ENCODE data around the gene ADSS1. TPM values are rescaled to one million over a fixed set of nuclear protein-coding genes. Genes with fewer than 3 reads are reported as not detected.

Gene ADSS1
- total and polyA plus RNA-seq, 9 donors: 2.6 to 9.8 (median 4.1) TPM

- intact Hi-C loops (cut with DNase I): no loop called here
- Histone ChIP-seq H3K4me1 (ENCODE audit: insufficient read depth) (no peaks in the 10 kb centered on the region), H3K4me3 (no peak overlapping the region), H3K27ac (no peak overlapping the region), H3K9me3 (no peaks in the 10 kb centered on the region), H3K27me3 (no peaks in the 10 kb centered on the region), H3K36me3 (no peaks in the 10 kb centered on the region)
- no peak for DNase-seq
- WGBS, 3 donors: 82 to 88% (median 85%) methylated on average over 15 to 24 of the region's 24 CpGs
- TF ChIP-seq CTCF (IDR thresholded peaks at IDR 0.05): no peak
- TF ChIP-seq POLR2A (IDR thresholded peaks at IDR 0.05): no peak
- TF ChIP-seq EP300 (IDR thresholded peaks at IDR 0.05): no peak
These were observed 56.5 kb downstream of the ADSS1 start for GRCh38 chr14:104780513-104781030.

GRCh38 chr14:104781271-104782077, 57.4 kb downstream of the ADSS1 start:
- 81 to 86% (median 83%) methylated on average over 18 to 20 of the region's 20 CpGs for WGBS, 3 donors
- no peak for DNase-seq
- Histone ChIP-seq H3K9me3 (no peaks in the 10 kb centered on the region), H3K27me3 (no peaks in the 10 kb centered on the region), H3K4me1 (ENCODE audit: insufficient read depth) (no peaks in the 10 kb centered on the region), H3K27ac (no peak overlapping the region), H3K4me3 (no peak overlapping the region), H3K36me3 (no peaks in the 10 kb centered on the region)
- TF ChIP-seq EP300 (IDR thresholded peaks at IDR 0.05) (no peak), CTCF (IDR thresholded peaks at IDR 0.05) (no peak), POLR2A (IDR thresholded peaks at IDR 0.05) (no peak)
- intact Hi-C loops (cut with DNase I): no loop called here

- no peak for DNase-seq
- Histone ChIP-seq H3K36me3 (no peaks in the 10 kb centered on the region), H3K27ac (no peak overlapping the region), H3K9me3 (no peaks in the 10 kb centered on the region), H3K27me3 (no peaks in the 10 kb centered on the region), H3K4me1 (ENCODE audit: insufficient read depth) (no peaks in the 10 kb centered on the region), H3K4me3 (no peak overlapping the region)
- TF ChIP-seq POLR2A (IDR thresholded peaks at IDR 0.05) (no peak), CTCF (IDR thresholded peaks at IDR 0.05) (no peak), EP300 (IDR thresholded peaks at IDR 0.05) (no peak)
- intact Hi-C loops (cut with DNase I): no loop called here
- 88 to 92% (median 92%) methylated on average over 25 to 28 of the region's 28 CpGs for WGBS, 3 donors
These were observed 58.2 kb downstream of the ADSS1 start for GRCh38 chr14:104782086-104782807.

- Histone ChIP-seq H3K4me1 (ENCODE audit: insufficient read depth) (peaks cover 2% of the 10 kb centered on the region), H3K36me3 (no peaks in the 10 kb centered on the region), H3K27ac (no peak overlapping the region)
These were observed 58.7 kb downstream of the ADSS1 start for GRCh38 chr14:104782808-104783139.

More at GRCh38 chr14:104782808-104783139, 58.7 kb downstream of the ADSS1 start:
- no peak for DNase-seq
- H3K9me3 ChIP-seq: no peaks in the 10 kb centered on the region
- TF ChIP-seq CTCF (IDR thresholded peaks at IDR 0.05) (no peak), POLR2A (IDR thresholded peaks at IDR 0.05) (no peak), EP300 (IDR thresholded peaks at IDR 0.05) (no peak)
- 72 to 73% (median 73%) methylated on average over 13 of the region's 13 CpGs for WGBS, 3 donors
- intact Hi-C loops (cut with DNase I): no loop called here
- H3K27me3 ChIP-seq: no peaks in the 10 kb centered on the region
- no peak overlapping the region for H3K4me3 ChIP-seq
